Measurements from ENCODE around the gene LPIN2. TPM values are rescaled to one million over a fixed set of nuclear protein-coding genes. Genes with fewer than 3 reads are reported as not detected.

Gene LPIN2
- total and polyA plus RNA-seq, 4 experiments from 2014 or later = 53.6 to 103 (median 96.0) TPM

DNA sequence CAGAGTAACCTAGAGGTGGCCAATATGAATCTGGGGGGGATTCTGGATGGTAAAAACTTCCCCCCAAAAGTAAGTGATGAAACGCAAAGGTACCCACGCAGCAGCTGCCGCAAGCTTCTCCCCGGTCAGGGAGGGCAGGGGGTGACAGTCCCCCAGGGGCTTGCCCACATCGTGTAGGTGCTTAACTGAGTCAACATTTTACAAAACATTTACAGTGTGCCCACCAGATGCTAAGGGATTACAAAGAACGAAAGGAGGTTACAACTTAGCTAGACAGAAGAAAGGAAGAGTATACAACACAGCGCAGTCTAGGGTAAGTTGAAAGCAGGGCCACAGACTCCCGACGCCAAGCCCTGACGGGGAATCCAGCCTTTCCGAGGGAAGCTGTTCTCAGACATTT is 45.6 kb downstream of the LPIN2 start:
- no peaks in the 10 kb centered on the region for H3K9me3 ChIP-seq (ENCODE audit: control insufficient read depth in 1 of 2, low read length in 2 of 2)
- intact Hi-C loops (cut with micrococcal nuclease) = no loop called here
- Mint-ChIP-seq H3K9me3 (no peaks in the 10 kb centered on the region), H3K36me3 (peaks cover 15 to 39% of the 10 kb centered on the region in 2 donors), H3K27ac (peak overlapping the region; percentile 88 to 98 (median 96)), H3K4me3 (peak overlapping the region; percentile 67 to 89 (median 77)), H3K4me1 (peaks cover 71 to 97% (median 84%) of the 10 kb centered on the region in 4 donors), H3K27me3 (no peaks in the 10 kb centered on the region)
- H3K27ac ChIP-seq (ENCODE audit: low read depth, low read length) = peak overlapping the region; percentile 79
- H3K27me3 ChIP-seq (ENCODE audit: insufficient read depth, low read length) = no peaks in the 10 kb centered on the region
- H3K36me3 ChIP-seq (ENCODE audit: insufficient read depth, low read length) = no peaks in the 10 kb centered on the region
- POLR2A ChIA-PET (ENCODE audit: partially characterized antibody) = interaction anchor here (0.8 to 34.6 kb wide), 7 partner anchors 6 to 484 kb away, joined by 3 to 1352 read pairs (median 4); no protein-coding TSS in a partner anchor
- peaks cover 100% of the 10 kb centered on the region for H3K4me1 ChIP-seq (ENCODE audit: insufficient read depth, low read length)
- H3K4me3 ChIP-seq (ENCODE audit: low read length in 2 of 2) = no peak overlapping the region
- peak in 1 of 5 donors; percentile 41 for DNase-seq
- CTCF ChIA-PET (ENCODE audit: partially characterized antibody) = interaction anchor here (0.7 to 18.4 kb wide), 7 partner anchors 8 to 95 kb away, joined by 3 to 304 read pairs (median 8); no protein-coding TSS in a partner anchor

DNA sequence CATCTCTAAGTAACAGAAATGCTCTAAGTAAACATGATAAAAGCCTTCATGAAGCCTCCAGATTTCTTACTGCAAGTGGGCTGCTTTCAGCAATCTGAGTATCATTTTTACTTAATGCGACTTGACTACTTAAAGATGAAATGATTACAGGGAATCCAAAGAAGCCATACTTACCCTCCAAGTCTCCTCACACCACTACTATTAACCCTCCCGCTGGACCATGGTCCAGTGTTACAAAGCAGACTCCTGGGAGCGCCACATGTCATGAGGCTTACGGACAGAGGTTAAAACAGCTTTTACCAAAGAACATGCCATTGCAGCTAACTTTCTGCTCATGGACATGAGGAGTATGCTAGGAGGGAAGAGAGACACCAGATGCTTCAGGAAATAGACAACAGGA is 46.4 kb downstream of the LPIN2 start:
- ChIA-PET POLR2A (ENCODE audit: partially characterized antibody) (interaction anchor here (33.0 to 34.6 kb wide), 2 partner anchors 6 to 9 kb away, joined by 1352 read pairs; no protein-coding TSS in a partner anchor), CTCF (ENCODE audit: partially characterized antibody) (interaction anchor here (2.3 to 18.4 kb wide), 2 partner anchors 19 to 96 kb away, joined by 8 to 304 read pairs; no protein-coding TSS in a partner anchor)
- Mint-ChIP-seq H3K4me1 (peaks cover 74 to 97% (median 85%) of the 10 kb centered on the region in 4 donors), H3K27ac (peak overlapping the region; percentile 88 to 99 (median 96)), H3K9me3 (no peaks in the 10 kb centered on the region), H3K36me3 (peaks cover 11 to 36% of the 10 kb centered on the region in 2 donors), H3K27me3 (no peaks in the 10 kb centered on the region), H3K4me3 (peak overlapping the region in 7 of 8 donors; percentile 48 to 79 (median 72))
- Histone ChIP-seq H3K9me3 (ENCODE audit: control insufficient read depth in 1 of 2, low read length in 2 of 2) (no peaks in the 10 kb centered on the region), H3K27me3 (ENCODE audit: insufficient read depth, low read length) (no peaks in the 10 kb centered on the region), H3K4me3 (ENCODE audit: low read length in 2 of 2) (no peak overlapping the region), H3K4me1 (ENCODE audit: insufficient read depth, low read length) (peaks cover 100% of the 10 kb centered on the region), H3K27ac (ENCODE audit: low read depth, low read length) (peak overlapping the region; percentile 79), H3K36me3 (ENCODE audit: insufficient read depth, low read length) (no peaks in the 10 kb centered on the region)
- intact Hi-C loops (cut with micrococcal nuclease) = no loop called here
- no peak for DNase-seq

DNA sequence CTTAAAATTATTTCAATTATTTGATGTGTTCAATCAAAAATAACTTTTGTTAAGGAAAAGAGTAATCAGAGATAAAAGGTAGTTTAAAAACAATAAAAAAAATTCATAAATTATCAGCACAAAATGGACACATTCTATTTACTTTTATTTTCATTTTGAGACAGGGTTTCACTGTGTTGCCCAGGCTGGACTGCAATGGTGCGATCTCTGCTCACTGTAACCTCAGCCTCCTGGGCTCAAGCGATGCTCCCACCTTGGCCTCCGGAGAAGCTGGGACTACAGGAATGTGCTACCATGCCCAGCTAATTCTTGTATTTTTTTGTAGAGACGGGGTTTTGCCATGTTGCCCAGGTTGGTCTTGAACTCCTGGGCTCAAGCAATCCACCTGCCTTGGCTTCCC is 47.1 kb downstream of the LPIN2 start:
- Mint-ChIP-seq H3K27me3 (no peaks in the 10 kb centered on the region), H3K36me3 (peaks cover 11 to 35% of the 10 kb centered on the region in 2 donors), H3K27ac (peak overlapping the region; percentile 88 to 99 (median 96)), H3K4me1 (peaks cover 74 to 97% (median 85%) of the 10 kb centered on the region in 4 donors), H3K4me3 (peak overlapping the region in 7 of 8 donors; percentile 48 to 79 (median 72)), H3K9me3 (no peaks in the 10 kb centered on the region)
- peak overlapping the region; percentile 79 for H3K27ac ChIP-seq (ENCODE audit: low read depth, low read length)
- intact Hi-C loops (cut with micrococcal nuclease) = no loop called here
- no peaks in the 10 kb centered on the region for H3K36me3 ChIP-seq (ENCODE audit: insufficient read depth, low read length)
- H3K9me3 ChIP-seq (ENCODE audit: control insufficient read depth in 1 of 2, low read length in 2 of 2) = no peaks in the 10 kb centered on the region
- POLR2A ChIA-PET (ENCODE audit: partially characterized antibody) = interaction anchor here (1.1 to 34.6 kb wide), 3 partner anchors 7 to 95 kb away, joined by 4 to 1352 read pairs (median 1352); no protein-coding TSS in a partner anchor
- CTCF ChIA-PET (ENCODE audit: partially characterized antibody) = interaction anchor here (1.0 to 18.4 kb wide), 5 partner anchors 14 to 28 kb away, joined by 3 to 304 read pairs (median 4); no protein-coding TSS in a partner anchor
- H3K4me3 ChIP-seq (ENCODE audit: low read length in 2 of 2) = no peak overlapping the region
- H3K4me1 ChIP-seq (ENCODE audit: insufficient read depth, low read length) = peaks cover 100% of the 10 kb centered on the region
- DNase-seq = peak in 1 of 5 donors; percentile 35
- no peaks in the 10 kb centered on the region for H3K27me3 ChIP-seq (ENCODE audit: insufficient read depth, low read length)

DNA sequence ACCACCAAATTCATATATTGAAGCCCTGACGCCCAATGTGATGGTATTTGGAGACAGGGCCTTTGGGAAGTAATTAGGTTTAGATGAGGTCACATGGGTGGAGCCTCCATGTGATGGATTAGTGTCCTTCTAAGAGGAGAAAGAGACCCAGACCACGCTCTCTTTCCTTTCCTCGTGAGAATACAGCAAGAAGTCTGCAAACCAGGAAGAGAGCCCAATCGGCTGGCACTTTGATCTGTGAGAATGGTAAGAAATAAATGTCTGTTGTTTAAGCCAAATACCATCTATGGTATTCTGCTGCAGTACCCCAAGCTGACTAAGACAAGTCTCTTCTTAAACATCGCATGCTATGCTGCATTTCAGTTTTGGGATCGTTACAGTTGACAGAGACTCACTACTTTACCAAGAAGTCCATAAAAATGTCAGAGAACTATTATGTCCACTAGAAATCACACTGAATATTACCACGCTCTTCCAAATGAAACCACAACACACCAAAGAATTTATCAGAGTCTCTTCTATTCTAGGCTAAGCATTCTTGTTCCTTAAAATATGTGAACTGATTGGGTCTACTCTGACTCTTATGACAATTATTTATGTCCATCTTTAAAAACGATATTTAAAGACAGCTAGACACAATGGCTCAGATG is 48.5 kb downstream of the LPIN2 start:
- H3K27me3 Mint-ChIP-seq = no peaks in the 10 kb centered on the region

More for the DNA sequence above, 48.5 kb downstream of the LPIN2 start:
- Mint-ChIP-seq H3K4me3 (peak overlapping the region; percentile 55 to 77 (median 72)), H3K9me3 (no peaks in the 10 kb centered on the region), H3K4me1 (peaks cover 69 to 95% (median 83%) of the 10 kb centered on the region in 4 donors), H3K27ac (peak overlapping the region; percentile 88 to 99 (median 97)), H3K36me3 (peaks cover 14 to 32% of the 10 kb centered on the region in 2 donors)
- CTCF ChIA-PET (ENCODE audit: partially characterized antibody) = interaction anchor here (0.7 to 18.4 kb wide), 8 partner anchors 14 to 99 kb away, joined by 3 to 304 read pairs (median 4); no protein-coding TSS in a partner anchor
- no peaks in the 10 kb centered on the region for H3K9me3 ChIP-seq (ENCODE audit: control insufficient read depth in 1 of 2, low read length in 2 of 2)
- no peak overlapping the region for H3K4me3 ChIP-seq (ENCODE audit: low read length in 2 of 2)
- peak overlapping the region; percentile 79 for H3K27ac ChIP-seq (ENCODE audit: low read depth, low read length)
- intact Hi-C loops (cut with micrococcal nuclease) = loop anchor here (5.0 kb wide), 2 partner anchors 307 to 628 kb away; partner anchors contain the start of gene SMCHD1
- H3K4me1 ChIP-seq (ENCODE audit: insufficient read depth, low read length) = peaks cover 96% of the 10 kb centered on the region
- POLR2A ChIA-PET (ENCODE audit: partially characterized antibody) = interaction anchor here (0.6 to 34.6 kb wide), 5 partner anchors 6 to 48 kb away, joined by 3 to 1352 read pairs (median 5); partner anchors contain the start of gene LPIN2
- no peaks in the 10 kb centered on the region for H3K27me3 ChIP-seq (ENCODE audit: insufficient read depth, low read length)
- H3K36me3 ChIP-seq (ENCODE audit: insufficient read depth, low read length) = no peaks in the 10 kb centered on the region
- DNase-seq = peak in 2 of 5 donors; percentile 29 to 41

Other genes starting within 250 kb of the LPIN2 start
- gene EMILIN2, start 166.1 kb downstream of the LPIN2 start, total RNA-seq = 10 to 100 TPM in 1 of 2 experiments, 1 to 10 TPM in 1; 9.5 to 11.4 TPM
- 1 to 10 TPM; 4.9 to 7.7 TPM for gene EMILIN2, start 166.1 kb downstream of the LPIN2 start, polyA plus RNA-seq
- 1 to 10 TPM; 3.5 to 4.2 TPM for gene MYOM1, start 206.8 kb upstream of the LPIN2 start, total RNA-seq
- gene MYOM1, start 206.8 kb upstream of the LPIN2 start, polyA plus RNA-seq = under 1 TPM; 0.09 to 0.18 TPM
- 100 to 1,000 TPM; 477 to 489 TPM for gene MYL12A, start 234.7 kb upstream of the LPIN2 start, total RNA-seq
- gene MYL12A, start 234.7 kb upstream of the LPIN2 start, polyA plus RNA-seq = 1,000 to 10,000 TPM; 2,683 to 3,569 TPM
- 100 to 1,000 TPM; 199 to 219 TPM for gene MYL12B, start 249.0 kb upstream of the LPIN2 start, total RNA-seq
- gene MYL12B, start 249.0 kb upstream of the LPIN2 start, polyA plus RNA-seq = 1,000 to 10,000 TPM in 1 of 2 donors, 100 to 1,000 TPM in 1; 962 to 1,169 TPM